Measurements from ENCODE around the gene CRHR2. TPM values are rescaled to one million over a fixed set of nuclear protein-coding genes. Genes with fewer than 3 reads are reported as not detected.

Gene CRHR2
- polyA plus RNA-seq, 2 of the 4 experiments (the other 2 are of a cell fraction): not detected

DNA sequence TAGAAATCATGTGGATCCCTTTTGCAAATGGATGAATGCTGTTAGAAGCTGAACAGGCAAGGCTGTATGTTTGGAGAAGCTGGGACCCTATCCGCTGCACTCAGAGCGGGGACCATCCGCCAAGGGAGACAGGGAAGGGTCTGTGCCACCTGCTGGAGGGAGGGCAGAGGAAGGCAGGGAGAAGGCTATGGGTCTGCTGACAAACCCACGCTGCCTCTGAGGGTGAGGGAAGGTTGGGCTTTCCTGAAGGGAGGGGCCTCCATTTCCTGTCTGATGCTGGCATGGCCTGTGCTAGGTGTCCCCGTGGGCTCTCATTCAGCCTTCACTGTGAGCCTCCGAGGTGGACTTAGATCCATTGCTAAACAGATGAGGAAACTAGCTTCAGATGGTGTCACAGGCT is 5.3 kb upstream of the CRHR2 start:
- ChIA-PET CTCF (no interaction called here), POLR2A (no interaction called here)
- Histone ChIP-seq H3K9me3 (no peaks in the 10 kb centered on the region), H3K27ac (no peak overlapping the region), H3K4me3 (no peak overlapping the region), H3K4me2 (no peak overlapping the region), H3K4me1 (peaks cover 1% of the 10 kb centered on the region; the same call in 1 of the 3 replicates)
- TF ChIP-seq, protein P1, sequence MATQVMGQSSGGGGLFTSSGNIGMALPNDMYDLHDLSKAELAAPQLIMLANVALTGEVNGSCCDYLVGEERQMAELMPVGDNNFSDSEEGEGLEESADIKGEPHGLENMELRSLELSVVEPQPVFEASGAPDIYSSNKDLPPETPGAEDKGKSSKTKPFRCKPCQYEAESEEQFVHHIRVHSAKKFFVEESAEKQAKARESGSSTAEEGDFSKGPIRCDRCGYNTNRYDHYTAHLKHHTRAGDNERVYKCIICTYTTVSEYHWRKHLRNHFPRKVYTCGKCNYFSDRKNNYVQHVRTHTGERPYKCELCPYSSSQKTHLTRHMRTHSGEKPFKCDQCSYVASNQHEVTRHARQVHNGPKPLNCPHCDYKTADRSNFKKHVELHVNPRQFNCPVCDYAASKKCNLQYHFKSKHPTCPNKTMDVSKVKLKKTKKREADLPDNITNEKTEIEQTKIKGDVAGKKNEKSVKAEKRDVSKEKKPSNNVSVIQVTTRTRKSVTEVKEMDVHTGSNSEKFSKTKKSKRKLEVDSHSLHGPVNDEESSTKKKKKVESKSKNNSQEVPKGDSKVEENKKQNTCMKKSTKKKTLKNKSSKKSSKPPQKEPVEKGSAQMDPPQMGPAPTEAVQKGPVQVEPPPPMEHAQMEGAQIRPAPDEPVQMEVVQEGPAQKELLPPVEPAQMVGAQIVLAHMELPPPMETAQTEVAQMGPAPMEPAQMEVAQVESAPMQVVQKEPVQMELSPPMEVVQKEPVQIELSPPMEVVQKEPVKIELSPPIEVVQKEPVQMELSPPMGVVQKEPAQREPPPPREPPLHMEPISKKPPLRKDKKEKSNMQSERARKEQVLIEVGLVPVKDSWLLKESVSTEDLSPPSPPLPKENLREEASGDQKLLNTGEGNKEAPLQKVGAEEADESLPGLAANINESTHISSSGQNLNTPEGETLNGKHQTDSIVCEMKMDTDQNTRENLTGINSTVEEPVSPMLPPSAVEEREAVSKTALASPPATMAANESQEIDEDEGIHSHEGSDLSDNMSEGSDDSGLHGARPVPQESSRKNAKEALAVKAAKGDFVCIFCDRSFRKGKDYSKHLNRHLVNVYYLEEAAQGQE (IDR thresholded peaks at IDR 0.05): no peak
- TF ChIP-seq BHLHE40 (IDR thresholded peaks at IDR 0.05; ENCODE audit: low read depth, low read length): no peak
- no peak for TF ChIP-seq E2F6 (IDR thresholded peaks at IDR 0.05; ENCODE audit: borderline replicate concordance, low read depth)
- TF ChIP-seq, protein P2, sequence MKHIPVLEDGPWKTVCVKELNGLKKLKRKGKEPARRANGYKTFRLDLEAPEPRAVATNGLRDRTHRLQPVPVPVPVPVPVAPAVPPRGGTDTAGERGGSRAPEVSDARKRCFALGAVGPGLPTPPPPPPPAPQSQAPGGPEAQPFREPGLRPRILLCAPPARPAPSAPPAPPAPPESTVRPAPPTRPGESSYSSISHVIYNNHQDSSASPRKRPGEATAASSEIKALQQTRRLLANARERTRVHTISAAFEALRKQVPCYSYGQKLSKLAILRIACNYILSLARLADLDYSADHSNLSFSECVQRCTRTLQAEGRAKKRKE (CRISPR knock-in tag; IDR thresholded peaks at IDR 0.05; ENCODE audit: low read depth): no peak
- 59% methylated on average over 6 of the region's 6 CpGs for WGBS (ENCODE audit: missing lambda C conversion rate)
- DNase-seq (ENCODE audit: low read depth in 1 of 2, low spot score in 1 of 2): no peak
- no peak for FAIRE-seq
- no peak for ATAC-seq

DNA sequence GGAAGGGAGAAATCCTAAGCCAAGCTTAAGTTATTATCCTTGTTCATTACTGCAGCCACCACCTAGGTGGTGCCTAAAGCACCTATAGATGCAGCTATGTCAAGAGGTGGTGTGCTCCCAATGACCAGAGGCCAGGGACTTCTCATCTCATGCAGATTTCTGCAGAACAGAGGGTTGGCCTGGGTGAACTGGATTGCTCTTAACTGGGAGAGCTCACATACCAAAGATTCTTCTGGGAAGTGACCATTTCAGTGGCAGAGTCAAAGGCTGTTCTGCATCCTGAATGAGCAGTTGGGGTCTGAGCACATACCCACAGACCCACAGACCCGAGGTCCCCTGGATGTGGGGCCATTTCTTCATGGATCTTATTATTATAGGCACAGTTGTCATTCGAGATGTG is 2.1 kb upstream of the CRHR2 start:
- POLR2A ChIA-PET: no interaction called here
- H3K4me2 ChIP-seq: no peak overlapping the region
- ATAC-seq: no peak
- no peak for DNase-seq (ENCODE audit: low read depth in 1 of 2, low spot score in 1 of 2)
- no peak overlapping the region for H3K27ac ChIP-seq
- TF ChIP-seq NFE2L2 (conservative IDR thresholded peaks at IDR 0.05; ENCODE audit: low read length) (no peak), NPAS2 (CRISPR knock-in tag; IDR thresholded peaks at IDR 0.05; ENCODE audit: borderline replicate concordance) (no peak), ZSCAN20 (CRISPR knock-in tag; IDR thresholded peaks at IDR 0.05) (no peak), E2F6 (IDR thresholded peaks at IDR 0.05; ENCODE audit: borderline replicate concordance, low read depth) (no peak), HOXA7 (CRISPR knock-in tag; IDR thresholded peaks at IDR 0.05) (no peak), MYC (IDR thresholded peaks at IDR 0.05; ENCODE audit: borderline replicate concordance, low read length) (no peak), FOSL2 (IDR thresholded peaks at IDR 0.05) (no peak), FOSL2 (CRISPR knock-in tag; IDR thresholded peaks at IDR 0.05) (no peak), ZFP36 (IDR thresholded peaks at IDR 0.05; ENCODE audit: borderline replicate concordance, partially characterized antibody) (no peak), TP53 (CRISPR knock-in tag; IDR thresholded peaks at IDR 0.05) (no peak), JUNB (IDR thresholded peaks at IDR 0.05) (no peak), RFX5 (IDR thresholded peaks at IDR 0.05) (no peak), HDAC2 (IDR thresholded peaks at IDR 0.05) (no peak), CEBPB (IDR thresholded peaks at IDR 0.05) (no peak)
- TF ChIP-seq, protein P3, sequence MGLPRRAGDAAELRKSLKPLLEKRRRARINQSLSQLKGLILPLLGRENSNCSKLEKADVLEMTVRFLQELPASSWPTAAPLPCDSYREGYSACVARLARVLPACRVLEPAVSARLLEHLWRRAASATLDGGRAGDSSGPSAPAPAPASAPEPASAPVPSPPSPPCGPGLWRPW (IDR thresholded peaks at IDR 0.05): no peak
- no peak overlapping the region for H3K4me3 ChIP-seq
- H3K9me3 ChIP-seq: no peaks in the 10 kb centered on the region
- FAIRE-seq: no peak
- H3K4me1 ChIP-seq: peaks cover 12% of the 10 kb centered on the region; the same call in 2 of the 3 replicates
- 2% methylated on average over 2 of the region's 2 CpGs for WGBS (ENCODE audit: missing lambda C conversion rate)
- CTCF ChIA-PET: interaction anchor here (0.9 to 3.6 kb wide), 5 partner anchors 20 to 587 kb away, joined by 3 to 19 read pairs (median 3); no protein-coding TSS in a partner anchor

GRCh38 chr7:30683816-30684215 is 1.6 kb upstream of the CRHR2 start:
- no peak overlapping the region for H3K27ac ChIP-seq
- ChIA-PET POLR2A (no interaction called here), CTCF (interaction anchor here (1.0 to 3.6 kb wide), 4 partner anchors 7 to 119 kb away, joined by 3 to 19 read pairs (median 4); no protein-coding TSS in a partner anchor)
- no peak for TF ChIP-seq BHLHE40 (IDR thresholded peaks at IDR 0.05; ENCODE audit: low read depth, low read length)
- no peak for TF ChIP-seq TP53 (CRISPR knock-in tag; IDR thresholded peaks at IDR 0.05)
- TF ChIP-seq SMC3 (IDR thresholded peaks at IDR 0.05): no peak
- no peak for TF ChIP-seq FOSL2 (IDR thresholded peaks at IDR 0.05)
- TF ChIP-seq FOSL2 (CRISPR knock-in tag; IDR thresholded peaks at IDR 0.05): no peak
- TF ChIP-seq, protein P2 (CRISPR knock-in tag; IDR thresholded peaks at IDR 0.05; ENCODE audit: low read depth): no peak
- TF ChIP-seq, protein P3 (IDR thresholded peaks at IDR 0.05): no peak
- no peak for TF ChIP-seq TFCP2L1 (CRISPR knock-in tag; IDR thresholded peaks at IDR 0.05)
- TF ChIP-seq MAFK (IDR thresholded peaks at IDR 0.05; ENCODE audit: partially characterized antibody): no peak
- no peak for TF ChIP-seq CHD2 (IDR thresholded peaks at IDR 0.05; ENCODE audit: low read length, partially characterized antibody)
- TF ChIP-seq HEYL (CRISPR knock-in tag; IDR thresholded peaks at IDR 0.05): no peak
- TF ChIP-seq RFX5 (IDR thresholded peaks at IDR 0.05): no peak
- FAIRE-seq: no peak
- H3K4me1 ChIP-seq: peaks cover 12% of the 10 kb centered on the region; the same call in 2 of the 3 replicates
- DNase-seq (ENCODE audit: low read depth in 1 of 2, low spot score in 1 of 2): no peak
- no peak for ATAC-seq
- WGBS (ENCODE audit: missing lambda C conversion rate): 53% methylated on average over 2 of the region's 3 CpGs
- H3K9me3 ChIP-seq: no peaks in the 10 kb centered on the region
- H3K4me2 ChIP-seq: no peak overlapping the region
- no peak overlapping the region for H3K4me3 ChIP-seq

All from A549 (cell line).